AG10803 (cell line): ENCODE data around the gene SDE2.

Experiments
- DNase-seq: peaks from one replicate; pipeline ENCODE4 v3.0.0; 2010; ENCODE audit warnings: low read depth
- H3K4me3 ChIP-seq: 2 replicates; pipeline ENCODE4 v1.5.1; 2011; ENCODE audit warnings: mild to moderate bottlenecking, low read length, control low read depth
- TF ChIP-seq, protein P1 (sequence below): conservative IDR thresholded peaks from 2 replicates; pipeline ENCODE4 v1.5.1; 2011; ENCODE audit warnings: mild to moderate bottlenecking, low read length, control low read depth, inconsistent platforms

Gene SDE2

DNA sequence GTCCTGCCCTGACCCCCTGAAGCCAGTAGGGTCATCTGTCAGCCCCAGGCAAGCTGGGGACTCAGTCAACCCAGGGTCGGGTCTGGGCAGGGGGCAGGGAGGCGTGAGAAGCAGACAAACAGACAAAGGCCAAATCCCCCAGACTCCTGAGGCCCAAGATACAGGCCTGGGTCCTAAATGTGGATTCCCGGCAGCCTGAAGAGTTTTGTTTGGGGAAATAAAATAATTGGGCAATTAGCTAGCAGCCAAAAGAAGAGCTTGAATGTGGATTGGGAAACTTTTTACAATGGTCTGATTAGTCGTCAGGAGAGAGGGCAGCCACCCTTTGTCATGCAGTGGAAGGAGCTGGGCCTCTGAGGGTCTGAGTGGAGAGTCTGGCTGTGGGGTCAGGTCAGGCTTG lies 53.6 kb downstream of the SDE2 start:
- DNase-seq: no peak
- TF ChIP-seq, protein P1, sequence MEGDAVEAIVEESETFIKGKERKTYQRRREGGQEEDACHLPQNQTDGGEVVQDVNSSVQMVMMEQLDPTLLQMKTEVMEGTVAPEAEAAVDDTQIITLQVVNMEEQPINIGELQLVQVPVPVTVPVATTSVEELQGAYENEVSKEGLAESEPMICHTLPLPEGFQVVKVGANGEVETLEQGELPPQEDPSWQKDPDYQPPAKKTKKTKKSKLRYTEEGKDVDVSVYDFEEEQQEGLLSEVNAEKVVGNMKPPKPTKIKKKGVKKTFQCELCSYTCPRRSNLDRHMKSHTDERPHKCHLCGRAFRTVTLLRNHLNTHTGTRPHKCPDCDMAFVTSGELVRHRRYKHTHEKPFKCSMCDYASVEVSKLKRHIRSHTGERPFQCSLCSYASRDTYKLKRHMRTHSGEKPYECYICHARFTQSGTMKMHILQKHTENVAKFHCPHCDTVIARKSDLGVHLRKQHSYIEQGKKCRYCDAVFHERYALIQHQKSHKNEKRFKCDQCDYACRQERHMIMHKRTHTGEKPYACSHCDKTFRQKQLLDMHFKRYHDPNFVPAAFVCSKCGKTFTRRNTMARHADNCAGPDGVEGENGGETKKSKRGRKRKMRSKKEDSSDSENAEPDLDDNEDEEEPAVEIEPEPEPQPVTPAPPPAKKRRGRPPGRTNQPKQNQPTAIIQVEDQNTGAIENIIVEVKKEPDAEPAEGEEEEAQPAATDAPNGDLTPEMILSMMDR: no peak
- H3K4me3 ChIP-seq: no peak overlapping the region

DNA sequence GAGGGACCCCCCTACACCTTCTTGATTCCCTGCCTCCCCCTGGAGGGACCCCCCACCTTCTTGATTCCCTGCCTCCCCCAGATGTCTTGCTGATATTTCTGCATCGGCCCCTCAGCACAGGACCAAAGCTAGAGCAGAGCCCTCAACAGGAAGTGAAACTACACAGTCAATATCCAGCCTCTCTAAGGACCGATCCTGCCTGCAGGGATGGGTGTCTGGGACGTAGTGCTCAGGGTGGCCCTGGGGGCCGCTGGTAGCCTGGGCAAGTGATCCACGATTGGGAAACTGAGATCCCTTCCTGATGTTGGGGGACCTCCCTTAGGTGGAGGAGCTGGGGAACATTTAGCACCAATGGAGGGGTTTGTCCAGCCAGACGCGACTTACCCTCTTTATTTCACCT lies 54.2 kb downstream of the SDE2 start:
- no peak overlapping the region for H3K4me3 ChIP-seq
- DNase-seq: no peak
- TF ChIP-seq, protein P1: no peak

DNA sequence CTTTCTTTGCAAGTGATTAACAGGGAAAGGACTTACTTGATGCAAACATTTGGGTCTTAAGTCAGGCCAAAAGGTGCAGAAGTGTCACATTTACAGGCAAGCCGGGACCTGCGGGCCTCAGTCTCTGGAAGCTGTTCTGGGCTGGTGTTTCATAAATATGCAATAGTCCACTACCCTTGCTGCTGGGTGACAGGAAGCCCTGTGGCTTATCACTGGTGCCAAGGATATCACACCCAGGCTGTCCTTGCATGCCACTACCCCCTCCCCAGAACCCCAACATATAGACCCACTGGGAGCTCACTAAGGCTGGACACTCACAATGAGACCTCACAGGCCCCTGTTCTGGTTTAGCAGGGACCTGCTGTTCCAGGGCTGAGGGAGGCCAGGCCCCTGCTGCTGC lies 54.8 kb downstream of the SDE2 start:
- H3K4me3 ChIP-seq: no peak overlapping the region
- DNase-seq: no peak
- TF ChIP-seq, protein P1: no peak

DNA sequence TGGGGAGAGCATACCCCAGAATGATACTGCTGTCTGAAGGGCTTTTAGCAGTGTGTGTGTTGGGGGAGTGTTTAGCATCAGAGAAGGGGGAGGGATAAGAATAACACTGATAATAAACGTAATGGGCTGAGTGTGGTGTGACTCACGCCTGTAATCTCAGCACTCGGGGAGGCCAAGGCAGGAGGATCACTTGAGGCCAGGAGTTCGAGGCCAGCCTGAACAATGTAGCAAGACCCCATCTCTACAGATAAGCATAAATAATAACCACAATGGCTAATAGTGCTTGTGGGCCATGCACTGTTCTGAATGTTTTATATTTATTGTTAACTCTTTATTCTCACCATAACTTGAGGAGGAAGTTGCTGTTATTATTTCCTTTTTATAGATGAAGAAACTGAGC lies 55.6 kb downstream of the SDE2 start:
- DNase-seq: no peak
- no peak overlapping the region for H3K4me3 ChIP-seq
- TF ChIP-seq, protein P1: no peak

DNA sequence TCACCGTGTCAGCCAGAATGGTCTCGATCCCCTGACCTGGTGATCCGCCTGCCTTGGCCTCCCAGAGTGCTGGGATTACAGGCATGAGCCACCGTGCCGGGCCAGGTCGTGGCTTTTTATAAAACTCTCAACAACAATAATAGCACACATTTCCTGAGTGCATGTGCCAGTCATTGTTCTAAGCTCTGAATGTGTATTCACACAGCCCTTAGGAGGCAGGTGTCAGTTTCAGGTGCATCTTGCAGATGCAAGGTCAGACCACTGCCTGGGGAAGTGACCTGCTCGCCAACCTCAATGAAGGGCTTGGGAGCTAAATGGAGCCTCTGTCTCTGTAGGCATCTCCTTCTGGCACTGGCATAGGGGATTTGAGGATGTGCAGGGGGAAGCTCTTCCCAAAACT lies 56.6 kb downstream of the SDE2 start:
- TF ChIP-seq, protein P1: no peak
- no peak for DNase-seq
- no peak overlapping the region for H3K4me3 ChIP-seq

DNA sequence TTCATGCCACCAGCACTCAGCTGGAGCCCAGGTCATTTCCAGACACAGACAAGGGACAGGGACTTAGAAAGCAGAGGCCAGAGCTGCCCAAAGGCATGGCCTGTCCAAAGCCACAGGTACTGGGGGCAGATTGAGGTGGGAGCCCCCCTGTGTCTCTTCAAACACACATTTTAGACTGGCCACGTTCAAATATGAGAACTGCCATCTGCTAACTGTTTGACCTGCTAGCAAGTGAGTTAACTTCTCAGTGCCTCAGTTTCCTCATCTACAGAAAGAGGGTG lies 57.3 kb downstream of the SDE2 start:
- no peak overlapping the region for H3K4me3 ChIP-seq
- TF ChIP-seq, protein P1: no peak
- DNase-seq: no peak

DNA sequence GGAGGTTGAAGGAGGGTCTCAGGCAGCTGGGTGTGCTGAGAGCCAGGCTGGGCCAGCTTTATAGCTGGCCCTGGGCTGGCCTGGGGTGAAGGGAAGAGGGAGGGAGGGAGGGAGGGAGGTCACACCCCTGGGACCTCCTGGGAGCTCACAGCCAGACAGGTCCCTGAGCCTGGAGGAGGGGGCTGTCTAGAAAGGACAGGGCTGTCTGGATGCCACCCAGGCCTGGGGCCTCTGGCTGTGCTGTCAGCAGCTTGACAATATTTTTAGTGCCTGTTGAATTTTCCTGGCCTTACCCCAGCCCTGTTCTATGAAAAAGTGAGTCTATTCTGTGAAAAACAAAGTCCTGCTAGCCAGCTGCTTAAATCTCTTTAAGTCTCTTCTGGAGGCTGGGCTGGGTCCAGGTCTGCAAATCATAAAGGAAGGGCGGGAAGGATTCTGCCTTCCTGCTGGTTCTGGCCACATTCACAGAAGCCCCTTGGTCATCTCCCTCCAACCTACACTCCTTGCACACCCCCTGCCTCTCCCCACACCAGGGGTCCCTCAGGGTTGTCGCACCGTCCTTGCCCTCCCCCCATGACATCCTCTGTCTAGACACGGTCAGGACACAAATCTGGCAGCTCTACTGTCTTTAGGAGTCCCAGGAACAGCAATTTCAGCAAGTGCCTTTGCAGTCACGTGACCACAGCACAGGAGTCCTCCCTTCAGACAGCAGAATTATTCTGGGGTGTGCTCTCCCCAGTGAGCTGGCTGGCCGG lies 57.8 kb downstream of the SDE2 start, which contains the start of gene LEFTY2:
LEFTY2 (minus strand) TSS at position 34 of the 755 bp plus-strand sequence. CDS start 80 bp downstream, outside the sequence.
- TF ChIP-seq, protein P1: no peak
- DNase-seq: no peak
- no peak within 1 kb of the TSS for H3K4me3 ChIP-seq
